NCI-H1105 (cell line): ENCODE results near the gene MRPS14.

Source experiments
- DNase-seq: peaks from one replicate; lab custom pipeline; 2025; lab: John Stamatoyannopoulos, UW

Gene MRPS14

DNA sequence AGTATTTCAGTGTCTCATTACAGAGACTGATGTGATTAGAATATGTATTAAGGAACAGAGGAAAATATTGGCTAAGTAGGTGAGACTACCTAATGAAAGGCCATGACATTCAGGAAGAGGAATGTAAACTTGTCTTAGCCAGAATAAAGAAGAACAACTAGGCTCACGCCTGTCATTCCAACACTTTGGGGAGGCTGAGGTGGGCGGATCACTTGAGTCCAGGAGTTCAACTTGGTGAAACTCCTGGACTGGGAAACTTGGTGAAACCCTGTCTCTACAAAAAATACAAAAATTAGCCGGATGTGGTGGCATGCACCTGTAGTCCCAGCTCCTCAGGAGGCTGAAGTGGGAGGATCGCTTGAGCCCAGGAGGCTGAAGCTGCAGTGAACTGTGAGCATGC is 38.3 kb downstream of the MRPS14 start:
- no peak for DNase-seq

DNA sequence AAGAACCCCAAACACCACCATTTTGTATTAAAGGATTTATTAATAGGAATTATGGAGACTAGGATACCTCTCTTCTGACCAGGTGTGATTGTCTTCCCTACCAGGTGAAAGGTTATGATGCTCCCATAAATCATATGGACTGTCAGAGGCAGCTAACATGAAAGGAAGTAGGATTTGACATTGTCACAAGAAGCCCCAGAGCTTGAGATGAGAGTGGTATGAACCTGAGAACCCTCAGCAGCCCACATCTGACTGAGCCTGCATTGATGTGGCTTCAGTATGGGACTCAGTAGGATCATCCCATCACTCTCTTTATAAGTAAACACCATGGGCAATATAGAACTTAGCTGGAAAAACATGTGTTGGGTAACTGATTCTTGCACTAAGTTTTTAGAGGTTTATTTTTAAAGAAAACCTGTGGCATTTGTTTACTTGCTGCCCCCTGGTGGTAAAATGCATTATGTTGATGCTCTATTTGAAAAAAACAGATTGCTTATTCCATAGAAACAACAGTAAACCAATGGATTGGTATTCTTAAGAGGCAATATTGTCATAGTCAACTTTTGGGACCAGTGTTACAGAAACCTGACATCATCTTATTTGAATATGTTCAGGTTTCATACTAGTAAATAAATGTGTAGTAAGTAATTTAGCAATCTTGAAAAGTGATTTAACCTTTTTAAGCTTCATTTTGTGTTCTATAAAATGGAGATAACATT is 40.1 kb downstream of the MRPS14 start:
- DNase-seq: peak; percentile 29

DNA sequence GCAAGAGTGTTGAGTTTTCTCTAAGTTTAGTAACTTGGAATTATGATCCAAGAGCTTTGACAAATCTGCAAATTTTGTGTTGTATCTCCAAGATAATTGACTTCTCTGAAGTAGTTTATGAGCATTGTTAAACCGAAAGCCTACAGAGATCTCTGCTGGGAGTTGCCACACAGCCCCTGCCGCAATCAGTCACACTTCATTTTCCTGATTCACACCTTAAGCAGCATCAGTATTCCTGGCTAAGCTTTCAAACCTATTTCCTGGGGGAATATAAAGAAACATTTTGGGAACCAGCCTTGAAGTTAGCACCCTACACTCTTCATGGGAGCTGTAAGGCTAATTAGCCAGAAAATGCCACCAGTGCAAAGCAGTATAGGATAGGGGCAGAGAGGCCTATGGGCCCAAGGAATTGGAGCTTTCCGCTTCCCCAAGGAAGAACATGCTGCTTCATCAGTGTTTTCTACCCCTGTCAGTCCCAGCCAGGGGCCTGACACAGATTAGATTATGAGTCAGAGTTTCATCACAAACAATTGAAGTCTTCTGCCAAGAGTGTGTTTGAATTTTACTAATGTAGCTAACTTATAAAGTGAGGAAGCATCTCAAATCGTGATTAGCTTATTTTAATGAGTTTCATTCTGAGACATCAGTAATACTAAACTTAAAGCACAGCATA is 46.7 kb downstream of the MRPS14 start:
- no peak for DNase-seq

DNA sequence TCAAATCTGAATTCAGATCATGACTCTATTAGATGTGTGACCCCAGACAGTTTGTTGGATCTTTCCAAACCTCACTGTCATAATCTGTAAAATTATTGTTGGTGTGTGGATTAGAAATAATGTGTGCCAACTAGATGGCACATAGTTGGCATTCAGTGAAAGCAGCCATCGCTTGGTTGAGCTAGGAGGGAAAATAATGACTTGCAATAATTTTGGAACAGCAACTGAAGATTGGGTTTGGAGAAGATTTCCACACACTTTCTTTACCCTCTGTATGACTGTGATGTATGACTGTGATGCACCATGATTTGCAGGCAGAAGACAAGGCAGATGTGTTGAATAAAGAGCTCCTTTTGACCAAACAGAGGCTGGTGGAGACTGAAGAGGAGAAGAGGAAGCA is 47.5 kb downstream of the MRPS14 start:
- no peak for DNase-seq

DNA sequence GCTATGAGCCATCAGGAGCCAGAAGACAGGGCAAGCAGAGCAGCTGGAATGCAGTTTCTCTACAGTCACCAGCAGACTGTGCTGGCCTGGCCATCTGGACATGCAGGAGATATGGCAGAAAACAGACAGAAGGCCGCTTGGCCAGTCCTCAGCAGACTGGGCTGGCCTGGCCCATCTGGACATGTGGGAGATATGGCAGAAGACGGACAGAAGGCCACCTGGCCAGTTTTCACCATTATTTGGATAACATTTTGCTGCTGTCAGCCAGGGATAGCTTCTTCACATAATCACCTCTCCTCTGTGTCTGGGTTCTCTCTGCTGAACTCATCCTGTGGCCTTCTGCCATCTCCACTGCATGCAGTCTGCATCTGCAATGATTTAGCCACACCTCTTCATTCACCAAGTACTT is 48.5 kb downstream of the MRPS14 start:
- no peak for DNase-seq

DNA sequence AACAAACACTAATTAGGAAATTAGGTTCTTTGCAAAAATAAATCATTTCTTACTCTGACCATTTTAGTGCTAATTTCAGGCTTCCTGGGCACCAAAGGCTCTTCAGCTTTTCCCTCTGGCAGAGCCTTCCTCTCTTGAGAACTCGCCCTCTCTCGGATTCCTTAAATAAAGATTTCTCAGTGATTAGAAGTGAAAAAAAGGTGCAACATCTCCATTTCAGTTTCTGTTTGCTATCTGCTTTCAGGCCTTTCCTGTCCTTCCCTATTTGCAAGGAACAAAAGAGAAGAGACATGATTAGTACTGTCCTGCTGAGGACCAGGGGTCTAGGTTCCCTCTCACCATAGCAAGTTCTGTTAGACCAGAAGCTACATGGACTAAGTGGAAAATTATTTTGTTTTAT is 51.3 kb downstream of the MRPS14 start:
- DNase-seq: no peak

DNA sequence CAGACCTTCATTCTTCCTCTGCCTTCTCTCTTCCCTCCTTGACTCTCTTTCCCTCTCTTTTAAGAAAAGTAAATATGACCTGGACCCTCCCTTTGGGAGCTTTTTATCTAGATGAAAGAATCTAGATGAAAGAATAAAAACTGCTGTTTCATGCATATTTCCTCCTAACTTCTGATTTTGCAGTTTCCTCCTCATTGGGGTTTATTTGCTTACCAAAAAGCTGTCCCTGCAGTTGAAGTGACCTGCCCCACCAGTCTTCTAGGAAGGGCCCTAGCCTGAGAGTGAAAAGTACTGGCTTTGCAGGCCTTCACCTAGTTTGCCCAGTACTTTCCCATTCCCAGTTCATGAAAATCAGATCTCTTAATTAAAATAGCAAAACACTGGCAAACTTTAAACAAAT is 51.8 kb downstream of the MRPS14 start:
- DNase-seq: no peak

DNA sequence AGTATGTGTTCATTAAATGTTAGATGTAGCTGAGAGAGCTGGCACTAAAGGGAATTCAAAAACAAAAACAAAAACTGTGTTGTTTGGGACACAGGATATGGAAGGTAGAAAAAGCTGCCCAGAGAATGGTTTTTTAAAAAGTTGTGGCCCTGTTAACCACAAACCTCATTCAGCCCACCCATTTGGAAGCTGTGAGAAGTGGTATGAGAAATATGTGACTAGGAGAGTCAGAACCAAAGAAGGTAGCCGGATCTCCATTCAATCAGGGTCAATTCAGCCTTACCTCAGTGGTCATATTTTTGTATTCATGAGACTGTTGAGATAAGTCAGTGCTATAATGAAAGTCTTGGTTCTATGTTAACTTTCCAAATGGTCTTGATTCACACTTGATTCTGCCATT is 53.2 kb downstream of the MRPS14 start:
- DNase-seq: no peak

DNA sequence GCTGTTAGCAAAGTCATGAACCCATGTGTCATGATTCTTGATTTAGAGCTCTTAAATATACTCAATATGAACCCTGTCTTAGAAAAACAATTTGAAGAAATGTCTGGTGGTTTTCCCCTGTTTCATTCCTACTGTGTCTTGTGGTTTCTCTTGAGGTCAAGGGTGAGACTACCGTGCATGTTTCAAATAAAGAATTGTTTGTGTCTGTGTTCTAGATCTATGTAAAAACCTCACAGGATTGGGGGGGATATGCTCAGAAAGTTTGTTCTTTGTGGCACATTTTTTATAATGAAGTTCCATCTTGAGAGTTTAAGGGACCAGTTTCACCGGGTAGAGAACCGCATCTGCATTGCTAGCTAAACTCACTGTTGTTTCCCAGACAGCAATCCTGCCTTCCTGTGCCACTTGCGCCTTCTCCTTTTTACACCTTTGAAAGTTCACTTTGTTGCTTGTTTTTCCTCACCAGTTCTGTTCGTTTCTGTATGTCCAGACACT is 54.4 kb downstream of the MRPS14 start:
- no peak for DNase-seq

DNA sequence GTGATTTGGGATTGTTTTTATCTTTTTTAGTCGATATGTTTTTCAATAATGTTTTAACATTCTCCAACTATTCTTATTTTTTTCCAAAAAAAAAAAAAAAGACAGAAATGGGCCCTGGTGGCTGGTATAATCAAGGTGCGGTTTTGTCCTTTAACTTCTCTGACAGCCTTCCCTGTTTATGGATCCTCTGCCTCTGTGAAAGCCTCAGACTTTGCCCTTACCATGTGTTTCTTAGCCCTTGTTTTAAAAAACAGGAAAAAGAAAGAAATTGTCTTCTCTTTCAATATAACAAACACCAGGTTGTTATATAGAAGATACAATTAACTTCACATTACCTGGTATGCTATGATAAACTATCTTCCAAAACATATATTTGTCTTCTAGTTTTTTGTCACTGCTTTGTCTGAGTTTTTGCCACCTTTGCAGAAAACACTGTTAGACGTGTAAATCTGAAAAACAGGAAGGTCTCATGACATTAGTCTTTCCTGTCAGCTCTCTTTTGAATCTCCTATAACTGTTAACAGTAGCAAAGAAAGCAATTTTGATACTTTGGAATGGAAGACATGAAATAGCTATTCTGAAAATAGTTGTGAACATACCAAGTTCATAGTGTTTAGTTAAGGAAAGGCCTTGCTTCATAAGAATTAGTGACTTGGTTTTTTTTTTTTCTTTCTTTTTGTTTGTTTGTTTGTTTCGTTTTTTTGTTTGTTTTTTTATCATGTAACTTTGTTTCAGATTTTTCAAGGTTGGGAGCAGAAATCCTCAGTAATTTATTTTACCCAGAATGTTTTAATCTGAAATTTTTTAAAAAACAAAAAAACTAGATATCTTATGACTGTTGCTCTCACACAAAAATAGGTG is 55.1 kb downstream of the MRPS14 start:
- no peak for DNase-seq

DNA sequence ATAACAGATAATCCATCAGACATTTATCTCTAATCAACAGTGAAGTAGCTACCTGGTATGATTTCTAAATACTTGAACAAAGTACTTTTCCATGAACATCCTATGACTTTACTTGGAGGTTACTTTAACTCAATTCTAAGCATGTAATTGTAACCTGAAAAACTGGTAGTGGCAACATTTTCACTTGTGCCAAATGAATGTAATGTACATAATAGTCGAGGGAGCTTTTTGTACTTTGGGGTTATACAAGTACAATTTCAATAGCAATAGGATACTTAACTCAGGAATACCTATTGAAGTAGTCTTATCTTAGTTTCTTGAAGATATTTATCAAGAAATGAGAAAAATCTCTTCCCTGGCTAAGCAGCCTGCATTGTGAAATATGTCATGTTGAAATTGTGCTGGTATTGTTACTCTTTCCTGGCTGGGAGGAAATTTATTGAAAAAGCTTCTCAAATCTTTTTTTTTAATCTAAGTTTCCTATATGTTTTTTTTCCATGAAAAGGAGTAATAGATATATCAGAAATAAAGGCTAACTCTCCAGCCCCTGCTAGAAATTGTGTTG is 57.1 kb downstream of the MRPS14 start:
- DNase-seq: no peak

DNA sequence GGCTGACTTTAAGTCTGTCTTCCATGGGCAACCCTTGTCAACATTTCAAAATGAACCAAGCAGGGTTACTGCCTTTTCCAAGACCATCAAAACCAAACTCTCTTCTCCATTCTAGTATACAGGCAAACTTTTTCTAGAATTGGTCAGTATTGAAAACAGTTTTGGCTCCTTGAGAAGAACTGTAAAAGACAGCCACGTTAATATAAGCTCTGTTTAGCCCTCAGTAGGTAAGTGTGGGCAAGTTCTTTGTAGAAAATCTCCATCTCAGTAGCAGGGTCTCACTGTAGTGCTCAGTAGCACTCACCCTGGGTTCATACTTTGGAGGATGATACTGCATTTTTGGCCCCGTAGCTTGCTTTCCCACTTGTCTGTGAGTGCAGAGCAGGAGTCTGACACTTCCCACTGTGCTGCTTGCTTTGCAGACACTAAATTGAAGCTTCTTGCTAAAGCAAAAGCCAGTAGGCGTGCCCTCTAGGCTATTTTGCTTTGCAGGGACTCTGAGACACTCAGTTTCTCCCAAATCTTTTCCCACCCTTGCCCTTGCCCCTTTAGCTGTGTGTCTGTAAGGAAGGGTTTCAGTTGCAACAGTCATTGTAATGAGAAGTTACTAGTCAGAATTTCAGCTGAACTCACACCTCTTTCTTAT is 57.7 kb downstream of the MRPS14 start:
- DNase-seq: no peak

DNA sequence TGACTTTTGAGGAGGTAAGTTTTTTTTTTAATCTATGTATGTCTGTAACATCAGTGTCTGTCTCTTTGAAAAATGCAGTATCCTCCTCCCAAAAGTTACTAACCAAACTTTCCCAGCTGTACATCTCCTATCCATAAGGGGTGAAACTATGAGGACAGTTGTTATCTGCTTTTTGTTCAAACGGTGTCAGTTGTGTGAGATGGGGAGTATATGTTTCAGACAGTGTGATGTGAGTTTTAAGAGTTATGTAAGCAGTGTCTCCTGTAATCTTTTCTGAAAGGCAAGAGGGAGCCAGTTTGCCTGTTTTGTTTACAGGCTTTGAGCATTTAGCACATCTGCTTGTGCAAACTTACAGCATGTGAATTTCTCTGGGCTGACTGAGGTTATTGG is 58.3 kb downstream of the MRPS14 start:
- no peak for DNase-seq

DNA sequence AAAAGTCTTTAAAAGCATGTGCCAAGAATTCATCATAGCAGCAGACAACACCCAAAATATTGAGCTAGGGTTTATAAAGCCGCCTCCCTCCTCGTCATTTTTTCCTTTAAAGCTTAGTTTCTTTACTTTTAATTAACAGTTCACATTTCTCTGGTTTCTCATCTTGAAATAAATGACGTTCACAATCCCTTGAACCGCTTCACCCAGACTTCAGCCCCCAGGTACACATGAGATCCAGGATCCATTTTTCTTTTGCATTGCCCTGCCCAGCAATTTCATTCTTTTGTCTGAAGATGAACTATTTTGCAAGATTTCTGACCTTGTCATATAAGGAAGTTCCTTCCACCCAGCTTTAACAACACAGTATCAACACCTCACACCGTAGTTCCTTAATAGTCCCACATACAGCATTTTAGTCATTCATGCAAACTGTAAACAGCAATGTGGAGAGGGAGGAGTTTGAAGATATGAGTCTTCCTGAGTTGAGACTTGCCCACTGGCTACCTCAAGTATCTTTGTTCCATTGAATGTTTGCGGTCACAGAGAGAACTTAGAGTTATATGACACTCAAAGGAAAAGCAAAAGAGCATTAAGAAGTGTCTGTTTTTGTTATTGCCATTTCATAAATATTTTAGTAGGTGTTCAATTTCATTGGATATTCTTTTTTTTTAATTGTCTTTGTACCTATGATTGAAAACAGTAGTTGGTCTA is 58.8 kb downstream of the MRPS14 start:
- DNase-seq: no peak

DNA sequence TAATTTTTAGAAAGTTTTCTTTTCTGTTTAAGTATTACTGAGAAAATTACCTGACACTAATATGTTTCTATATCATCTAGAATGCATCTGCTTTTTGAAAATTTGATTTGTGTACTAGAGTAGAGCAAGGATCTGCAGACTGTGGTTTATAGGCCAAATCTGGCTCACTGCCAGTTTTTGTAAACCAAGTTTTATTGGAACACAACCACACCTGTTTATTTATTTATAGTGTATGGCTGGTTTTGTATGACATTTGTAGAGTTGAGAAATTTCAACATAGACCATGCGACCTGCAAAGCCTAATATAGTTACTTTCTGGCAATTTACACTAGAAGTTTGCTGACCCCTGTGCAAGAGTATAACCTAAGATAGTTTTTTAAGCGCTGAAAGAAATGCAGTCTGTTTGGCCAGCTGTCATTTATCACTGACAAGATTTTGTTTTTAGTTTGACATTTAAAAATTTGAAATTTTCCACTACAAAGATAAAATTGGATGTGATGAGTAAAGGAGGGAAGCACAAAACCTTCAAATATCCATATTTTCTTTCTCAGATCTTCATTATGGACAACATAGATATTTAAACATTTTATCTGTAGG is 59.6 kb downstream of the MRPS14 start:
- DNase-seq: peak; percentile 32
